Measurements from ENCODE around the gene POLR1A. TPM values are rescaled to one million over a fixed set of nuclear protein-coding genes. Genes with fewer than 3 reads are reported as not detected.
A peak's percentile ranks its signal among the peaks of the same experiment; 100 is the strongest.

The POLR1A gene
- total and polyA plus RNA-seq, 5 experiments from 2014 or later: 1.1 to 22.9 (median 5.7) TPM

GRCh38 chr2:86010083-86010482, 95.6 kb downstream of the POLR1A start:
- H3K27me3 Mint-ChIP-seq: no peaks in the 10 kb centered on the region
- no peak overlapping the region for H3K4me3 Mint-ChIP-seq
- H3K27ac Mint-ChIP-seq: no peak overlapping the region
- DNase-seq (no peak), ATAC-seq (no peak)
- POLR2A ChIA-PET: no interaction called here
- H3K9me3 Mint-ChIP-seq: peaks cover 2 to 20% (median 8%) of the 10 kb centered on the region in 9 donors
- peaks cover 0 to 5% (median 3%) of the 10 kb centered on the region in 3 donors for H3K36me3 Mint-ChIP-seq
- H3K4me1 Mint-ChIP-seq: peaks cover 0 to 6% (median 2%) of the 10 kb centered on the region in 4 donors

GRCh38 chr2:86006524-86006923, 99.2 kb downstream of the POLR1A start:
- H3K27me3 Mint-ChIP-seq: no peaks in the 10 kb centered on the region
- H3K4me1 Mint-ChIP-seq: peaks cover 3 to 15% (median 5%) of the 10 kb centered on the region in 4 donors
- peaks cover 0 to 7% (median 3%) of the 10 kb centered on the region in 3 donors for H3K36me3 Mint-ChIP-seq
- no peak for ATAC-seq
- no peak overlapping the region for H3K4me3 Mint-ChIP-seq
- peaks cover 0 to 22% (median 5%) of the 10 kb centered on the region in 9 donors for H3K9me3 Mint-ChIP-seq
- no peak for DNase-seq
- POLR2A ChIA-PET: no interaction called here
- no peak overlapping the region for H3K27ac Mint-ChIP-seq

GRCh38 chr2:86003967-86004366, 101.7 kb downstream of the POLR1A start:
- Mint-ChIP-seq H3K36me3 (peaks cover 0 to 7% (median 5%) of the 10 kb centered on the region in 3 donors), H3K27ac (peak overlapping the region in 1 of 10 donors; percentile 10), H3K4me1 (peaks cover 21 to 40% (median 29%) of the 10 kb centered on the region in 4 donors), H3K27me3 (no peaks in the 10 kb centered on the region), H3K4me3 (no peak overlapping the region), H3K9me3 (peaks cover 0 to 22% (median 7%) of the 10 kb centered on the region in 9 donors)
- ATAC-seq: no peak
- DNase-seq: no peak
- POLR2A ChIA-PET: no interaction called here

GRCh38 chr2:86003104-86003503, 102.6 kb downstream of the POLR1A start:
- peaks cover 0 to 7% (median 5%) of the 10 kb centered on the region in 3 donors for H3K36me3 Mint-ChIP-seq
- peak overlapping the region in 1 of 10 donors; percentile 62 for H3K4me3 Mint-ChIP-seq
- peaks cover 20 to 49% (median 38%) of the 10 kb centered on the region in 4 donors for H3K4me1 Mint-ChIP-seq
- POLR2A ChIA-PET: no interaction called here
- no peaks in the 10 kb centered on the region for H3K27me3 Mint-ChIP-seq
- DNase-seq: no peak
- ATAC-seq: no peak
- peak overlapping the region in 4 of 10 donors; percentile 14 to 76 (median 50) for H3K27ac Mint-ChIP-seq
- H3K9me3 Mint-ChIP-seq: peaks cover 0 to 22% (median 7%) of the 10 kb centered on the region in 9 donors

- peaks cover 0 to 7% (median 5%) of the 10 kb centered on the region in 3 donors for H3K36me3 Mint-ChIP-seq
- DNase-seq (no peak), ATAC-seq (no peak)
- H3K27me3 Mint-ChIP-seq: no peaks in the 10 kb centered on the region
- peaks cover 0 to 22% (median 7%) of the 10 kb centered on the region in 9 donors for H3K9me3 Mint-ChIP-seq
- no peak overlapping the region for H3K4me3 Mint-ChIP-seq
- H3K4me1 Mint-ChIP-seq: peaks cover 20 to 56% (median 44%) of the 10 kb centered on the region in 4 donors
- H3K27ac Mint-ChIP-seq: no peak overlapping the region
- POLR2A ChIA-PET: no interaction called here
Measured at GRCh38 chr2:86002375-86002774, 103.3 kb downstream of the POLR1A start.

- peak overlapping the region in 5 of 10 donors; percentile 7 to 98 (median 55) for H3K27ac Mint-ChIP-seq
- DNase-seq (no peak), ATAC-seq (no peak)
- peaks cover 0 to 16% (median 5%) of the 10 kb centered on the region in 9 donors for H3K9me3 Mint-ChIP-seq
- H3K27me3 Mint-ChIP-seq: no peaks in the 10 kb centered on the region
- POLR2A ChIA-PET: no interaction called here
- peaks cover 23 to 65% (median 54%) of the 10 kb centered on the region in 4 donors for H3K4me1 Mint-ChIP-seq
- peak overlapping the region in 2 of 10 donors; percentile 31 to 64 for H3K4me3 Mint-ChIP-seq
- peaks cover 0 to 7% (median 5%) of the 10 kb centered on the region in 3 donors for H3K36me3 Mint-ChIP-seq
Measured at GRCh38 chr2:86001326-86001725, 104.4 kb downstream of the POLR1A start.

GRCh38 chr2:86000938-86001312, 104.8 kb downstream of the POLR1A start:
- Mint-ChIP-seq H3K4me1 (peaks cover 23 to 68% (median 54%) of the 10 kb centered on the region in 4 donors), H3K36me3 (peaks cover 0 to 7% (median 5%) of the 10 kb centered on the region in 3 donors), H3K9me3 (peaks cover 0 to 12% (median 3%) of the 10 kb centered on the region in 9 donors), H3K27ac (peak overlapping the region; percentile 22 to 98 (median 50)), H3K27me3 (no peaks in the 10 kb centered on the region), H3K4me3 (peak overlapping the region in 8 of 10 donors; percentile 5 to 80 (median 56))
- DNase-seq (peak in 1 of 10 donors; percentile 11), ATAC-seq (no peak)
- POLR2A ChIA-PET: interaction anchor here (1.8 kb wide), 1 partner anchor 16 kb away, joined by 4 read pairs; no protein-coding TSS in a partner anchor

- Mint-ChIP-seq H3K4me3 (peak overlapping the region in 9 of 10 donors; percentile 31 to 80 (median 58)), H3K27me3 (no peaks in the 10 kb centered on the region), H3K27ac (peak overlapping the region; percentile 67 to 98 (median 94)), H3K4me1 (peaks cover 23 to 73% (median 57%) of the 10 kb centered on the region in 4 donors), H3K36me3 (peaks cover 0 to 7% (median 3%) of the 10 kb centered on the region in 3 donors), H3K9me3 (peaks cover 0 to 10% (median 2%) of the 10 kb centered on the region in 9 donors)
- DNase-seq (no peak), ATAC-seq (no peak)
- POLR2A ChIA-PET: interaction anchor here (0.5 to 1.9 kb wide), 7 partner anchors 10 to 592 kb away, joined by 3 to 9 read pairs (median 3); partner anchors contain the start of gene ST3GAL5
Measured at GRCh38 chr2:86000131-86000937, 105.4 kb downstream of the POLR1A start.

- Mint-ChIP-seq H3K27me3 (no peaks in the 10 kb centered on the region), H3K4me1 (peaks cover 27 to 77% (median 68%) of the 10 kb centered on the region in 4 donors), H3K4me3 (peak overlapping the region; percentile 40 to 83 (median 68)), H3K9me3 (peaks cover 0 to 2% (median 0%) of the 10 kb centered on the region in 9 donors), H3K27ac (peak overlapping the region; percentile 91 to 98 (median 95)), H3K36me3 (peaks cover 0 to 3% (median 0%) of the 10 kb centered on the region in 3 donors)
- ATAC-seq (peak; percentile 78 to 86), DNase-seq (peak in 9 of 10 donors; percentile 6 to 68 (median 51))
- POLR2A ChIA-PET: interaction anchor here (0.5 to 1.9 kb wide), 9 partner anchors 8 to 591 kb away, joined by 3 to 9 read pairs (median 3); partner anchors contain the start of gene ST3GAL5
Measured at GRCh38 chr2:85999061-85999831, 106.4 kb downstream of the POLR1A start.

GRCh38 chr2:85998071-85998991, 107.4 kb downstream of the POLR1A start:
- Mint-ChIP-seq H3K9me3 (peaks cover 0 to 2% (median 0%) of the 10 kb centered on the region in 9 donors), H3K36me3 (peaks cover 0 to 3% (median 0%) of the 10 kb centered on the region in 3 donors), H3K27ac (peak overlapping the region; percentile 91 to 98 (median 95)), H3K27me3 (no peaks in the 10 kb centered on the region), H3K4me3 (peak overlapping the region in 8 of 10 donors; percentile 29 to 83 (median 73)), H3K4me1 (peaks cover 29 to 81% (median 75%) of the 10 kb centered on the region in 4 donors)
- peak in 7 of 10 donors; percentile 19 to 68 (median 45) for DNase-seq
- POLR2A ChIA-PET: interaction anchor here (1.1 to 1.9 kb wide), 2 partner anchors 12 to 110 kb away, joined by 3 to 9 read pairs; partner anchors contain the start of gene ST3GAL5
- ATAC-seq: peak; percentile 65 to 76

All from naive thymus-derived CD8-positive, alpha-beta T cell (primary cell).